Duodenal mucosa (tissue), 2 donors: ENCODE measurements around the gene IFRD1.

Experiments
- H3K27ac ChIP-seq: one replicate; pipeline ENCODE4 v1.7.0; 2013; ENCODE audit warnings: low read depth, low read length
- H3K27me3 ChIP-seq, 2 donors: one replicate each; pipeline ENCODE4 v1.7.0; 2013; ENCODE audit warnings: low read length in 2 of 2, control low read depth in 1 of 2; ENCODE audit not compliant: insufficient read depth in 2 of 2, control insufficient read depth in 1 of 2
- H3K36me3 ChIP-seq, 2 donors: one replicate each; pipeline ENCODE4 v1.7.0; 2013; ENCODE audit warnings: low read length in 2 of 2, control low read depth in 1 of 2; ENCODE audit not compliant: insufficient read depth in 2 of 2, control insufficient read depth in 1 of 2
- H3K4me1 ChIP-seq, 2 donors: one replicate each; pipeline ENCODE4 v1.7.0; 2013; ENCODE audit warnings: low read length in 2 of 2, control low read depth in 1 of 2; ENCODE audit not compliant: insufficient read depth in 2 of 2, control insufficient read depth in 1 of 2
- H3K4me3 ChIP-seq, 2 donors: one replicate each; pipeline ENCODE4 v1.7.0; 2013; ENCODE audit warnings: low read length in 2 of 2, low read depth in 1 of 2
- H3K9ac ChIP-seq, 2 donors: one replicate each; pipeline ENCODE4 v1.7.0; 2013; ENCODE audit warnings: low read length in 2 of 2, low read depth in 1 of 2
- H3K9me3 ChIP-seq, 2 donors: one replicate each; pipeline ENCODE4 v1.7.0; 2013; ENCODE audit warnings: low read length in 2 of 2, control low read depth in 1 of 2; ENCODE audit not compliant: control insufficient read depth in 1 of 2

IFRD1 gene

DNA sequence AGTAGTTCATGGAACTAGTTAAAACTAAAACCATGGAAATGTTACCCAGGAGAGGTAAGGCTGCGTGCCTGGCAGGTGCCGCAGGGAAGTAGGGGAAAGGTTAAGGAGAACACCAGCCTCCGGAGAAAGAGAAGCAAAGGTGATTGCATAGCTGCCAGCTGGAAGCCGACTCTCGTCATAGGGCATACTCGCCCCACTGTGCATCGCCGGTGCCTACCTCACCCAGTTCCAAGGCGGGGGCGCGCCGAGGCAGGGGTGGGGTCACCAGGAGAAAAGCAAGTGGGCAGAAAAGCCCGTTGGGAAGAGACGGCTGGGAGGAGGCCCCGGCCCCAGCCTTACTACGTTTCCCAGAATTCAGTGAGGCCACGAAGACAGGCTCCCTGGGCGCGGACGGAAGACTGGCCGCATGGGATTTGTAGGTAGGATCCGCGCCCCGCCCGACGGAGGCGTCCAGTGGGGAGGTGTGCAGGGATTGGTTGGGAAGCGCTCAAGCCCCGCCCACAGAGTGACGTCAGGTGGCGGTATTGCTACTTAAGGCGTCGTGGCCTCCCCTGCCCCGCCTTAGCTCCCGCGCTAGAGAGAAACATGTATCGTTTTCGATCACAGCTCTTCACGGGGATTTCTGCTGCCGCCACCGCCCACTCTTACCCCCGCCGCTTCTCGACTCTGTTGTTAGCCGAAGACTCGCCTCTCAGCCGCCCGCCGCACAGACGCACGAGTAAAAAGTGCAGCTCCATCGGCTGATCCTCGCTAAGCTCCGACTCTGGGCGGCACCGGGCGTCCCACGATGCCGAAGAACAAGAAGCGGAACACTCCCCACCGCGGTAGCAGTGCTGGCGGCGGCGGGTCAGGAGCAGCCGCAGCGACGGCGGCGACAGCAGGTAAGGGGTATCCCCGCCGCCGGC lies at the start of gene IFRD1:
Gene IFRD1 (plus strand): TSS at position 559 of the 905 bp plus-strand sequence. CDS start 229 bp downstream, at position 788.
- Histone ChIP-seq H3K9me3 (no peaks in the 10 kb centered on the region), H3K4me3 (peak within 1 kb of the TSS; percentile 95 to 97), H3K4me1 (peaks cover 37 to 41% of the 10 kb centered on the region in 2 donors), H3K27ac (peak within 1 kb of the TSS; percentile 99), H3K27me3 (no peaks in the 10 kb centered on the region), H3K36me3 (no peaks in the 10 kb centered on the region), H3K9ac (peak within 1 kb of the TSS; percentile 98 to 99)

GRCh38 chr7:112404321-112404720 lies 45.9 kb upstream of the IFRD1 start:
- H3K27me3 ChIP-seq = no peaks in the 10 kb centered on the region

GRCh38 chr7:112405286-112405685 lies 45.0 kb upstream of the IFRD1 start:
- H3K4me3 ChIP-seq = no peak overlapping the region
- H3K36me3 ChIP-seq = no peaks in the 10 kb centered on the region
- H3K27ac ChIP-seq = no peak overlapping the region

More at GRCh38 chr7:112404321-112404720, 45.9 kb upstream of the IFRD1 start:
- no peaks in the 10 kb centered on the region for H3K36me3 ChIP-seq
- no peak overlapping the region for H3K4me3 ChIP-seq
- no peaks in the 10 kb centered on the region for H3K4me1 ChIP-seq
- no peak overlapping the region for H3K9ac ChIP-seq
- no peaks in the 10 kb centered on the region for H3K9me3 ChIP-seq
- no peak overlapping the region for H3K27ac ChIP-seq

DNA sequence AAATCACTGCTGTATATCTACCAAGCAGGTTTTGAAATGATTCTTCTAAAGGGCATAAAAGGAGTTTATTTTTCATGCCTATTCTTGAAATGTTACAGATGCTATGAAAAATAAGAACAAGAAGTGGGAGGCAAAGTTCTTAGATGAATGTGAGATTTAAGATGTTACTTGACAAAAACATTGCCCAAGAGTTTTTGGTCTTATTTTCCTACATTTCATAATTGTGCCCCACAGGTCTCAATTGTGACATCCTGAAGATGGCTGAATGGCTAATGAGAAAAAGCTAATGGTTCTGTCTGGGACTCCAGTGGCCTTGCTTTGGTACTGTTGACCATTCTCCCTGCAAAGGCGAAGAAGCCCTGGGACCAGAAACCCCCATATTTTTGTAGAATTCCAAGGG lies 43.0 kb upstream of the IFRD1 start:
- Histone ChIP-seq H3K27me3 (no peaks in the 10 kb centered on the region), H3K27ac (no peak overlapping the region), H3K4me3 (no peak overlapping the region), H3K4me1 (no peaks in the 10 kb centered on the region), H3K9ac (no peak overlapping the region), H3K36me3 (no peaks in the 10 kb centered on the region), H3K9me3 (no peaks in the 10 kb centered on the region)

More at GRCh38 chr7:112405286-112405685, 45.0 kb upstream of the IFRD1 start:
- Histone ChIP-seq H3K9me3 (no peaks in the 10 kb centered on the region), H3K4me1 (no peaks in the 10 kb centered on the region), H3K9ac (no peak overlapping the region), H3K27me3 (no peaks in the 10 kb centered on the region)

DNA sequence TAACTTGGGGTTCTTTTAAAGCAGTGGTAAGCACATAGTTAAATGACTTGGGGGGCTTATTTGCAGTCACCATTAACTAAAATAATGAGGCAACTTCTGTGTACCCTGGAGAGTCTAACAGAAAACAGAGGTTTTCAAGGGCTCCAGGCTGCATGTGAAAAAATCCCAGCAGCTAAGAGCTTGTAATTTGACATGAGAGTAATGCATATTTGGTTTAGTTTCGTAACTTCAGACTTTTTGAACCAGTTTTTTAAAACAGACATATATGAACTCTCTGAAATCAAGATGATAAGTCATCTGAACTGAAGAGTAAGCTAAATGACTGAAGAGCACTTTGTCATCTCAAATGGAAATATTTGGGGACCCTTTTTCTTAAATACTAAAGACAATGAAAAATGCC lies 40.2 kb upstream of the IFRD1 start:
- no peak overlapping the region for H3K4me3 ChIP-seq
- H3K4me1 ChIP-seq = no peaks in the 10 kb centered on the region
- no peaks in the 10 kb centered on the region for H3K9me3 ChIP-seq
- no peak overlapping the region for H3K27ac ChIP-seq
- H3K36me3 ChIP-seq = no peaks in the 10 kb centered on the region
- no peaks in the 10 kb centered on the region for H3K27me3 ChIP-seq
- H3K9ac ChIP-seq = no peak overlapping the region

DNA sequence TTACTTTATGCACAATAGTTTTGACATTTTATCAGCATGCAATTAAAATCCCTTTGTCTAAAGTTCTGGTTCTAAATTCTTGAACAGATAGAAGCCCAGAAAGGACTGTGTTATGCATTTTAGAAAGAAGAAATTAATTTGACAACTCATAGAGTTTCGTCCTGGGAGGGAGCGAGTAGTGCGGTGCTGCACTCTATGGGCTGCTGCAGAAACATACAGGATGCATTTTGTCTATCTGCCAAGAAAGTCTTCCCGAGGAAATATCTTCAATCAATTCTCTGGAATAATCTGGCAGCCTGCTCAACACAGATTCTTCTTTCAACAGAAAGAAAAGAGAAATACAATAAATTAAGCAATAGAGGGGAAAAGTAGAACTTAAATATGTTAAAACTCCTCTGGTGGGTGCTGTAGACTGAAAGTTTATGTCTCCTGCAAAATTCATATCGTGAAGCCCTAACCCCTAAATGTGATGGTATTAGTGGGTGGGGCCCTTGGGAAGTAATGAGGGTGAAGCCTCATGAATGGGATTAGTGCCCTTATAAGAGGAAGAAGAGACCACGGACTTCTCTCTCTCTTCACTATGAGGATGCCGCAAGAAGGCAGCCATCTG lies 39.0 kb upstream of the IFRD1 start:
- no peak overlapping the region for H3K27ac ChIP-seq

GRCh38 chr7:112414855-112415490 lies 35.3 kb upstream of the IFRD1 start:
- H3K9me3 ChIP-seq = no peaks in the 10 kb centered on the region
- H3K4me1 ChIP-seq = no peaks in the 10 kb centered on the region
- H3K27ac ChIP-seq = no peak overlapping the region
- no peak overlapping the region for H3K9ac ChIP-seq
- H3K36me3 ChIP-seq = no peaks in the 10 kb centered on the region
- H3K4me3 ChIP-seq = no peak overlapping the region
- no peaks in the 10 kb centered on the region for H3K27me3 ChIP-seq

More for the DNA sequence above, 39.0 kb upstream of the IFRD1 start:
- H3K36me3 ChIP-seq = no peaks in the 10 kb centered on the region
- H3K4me1 ChIP-seq = no peaks in the 10 kb centered on the region
- no peak overlapping the region for H3K9ac ChIP-seq
- no peaks in the 10 kb centered on the region for H3K27me3 ChIP-seq
- no peak overlapping the region for H3K4me3 ChIP-seq
- H3K9me3 ChIP-seq = no peaks in the 10 kb centered on the region

DNA sequence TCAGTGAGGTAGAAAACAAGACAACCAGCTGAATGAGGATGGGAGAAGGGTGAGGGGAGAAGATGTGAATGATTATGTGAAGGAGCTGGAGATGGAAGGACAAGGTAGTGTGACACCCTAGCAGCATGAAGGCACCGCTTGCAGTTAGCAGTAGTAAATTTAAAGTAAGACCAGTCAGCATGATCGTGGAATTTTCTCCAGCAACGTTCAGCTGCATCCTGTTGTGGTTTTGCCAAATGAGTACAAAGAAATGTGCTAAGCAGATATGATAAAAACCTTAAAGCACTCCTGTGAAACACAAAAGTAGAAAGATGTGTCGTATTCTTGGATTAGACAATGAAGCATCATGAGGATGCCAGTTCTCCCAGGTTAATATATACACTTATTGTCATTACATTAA lies 34.1 kb upstream of the IFRD1 start:
- Histone ChIP-seq H3K36me3 (no peaks in the 10 kb centered on the region), H3K4me3 (no peak overlapping the region), H3K27me3 (no peaks in the 10 kb centered on the region), H3K27ac (no peak overlapping the region), H3K9me3 (no peaks in the 10 kb centered on the region), H3K9ac (no peak overlapping the region), H3K4me1 (no peaks in the 10 kb centered on the region)

GRCh38 chr7:112419543-112420130 lies 30.6 kb upstream of the IFRD1 start:
- Histone ChIP-seq H3K27ac (no peak overlapping the region), H3K9ac (no peak overlapping the region), H3K4me1 (peaks cover 5 to 10% of the 10 kb centered on the region in 2 donors), H3K27me3 (no peaks in the 10 kb centered on the region), H3K9me3 (no peaks in the 10 kb centered on the region), H3K4me3 (no peak overlapping the region), H3K36me3 (no peaks in the 10 kb centered on the region)
